Prostate gland (tissue), 1 donor: ENCODE data around the gene EPHA1.

Source experiments
- POLR2A ChIP-seq: fragments of 450-650 bp; IDR thresholded peaks from one replicate; pipeline ENCODE4 v1.6.1; 2016; ENCODE audit warnings: antibody characterized with exemption, mild to moderate bottlenecking
- POLR2AphosphoS5 ChIP-seq: sonication (generic); formaldehyde crosslinking; IDR thresholded peaks from one replicate; pipeline ENCODE4 v1.6.1; 2017; ENCODE audit warnings: antibody characterized with exemption

- TF ChIP-seq POLR2AphosphoS5 (no peak), POLR2A (no peak)
Observed at GRCh38 chr7:143451122-143451521, 42.5 kb upstream of the EPHA1 start.
